IPS DF 6.9 (cell line): ENCODE measurements around the gene KDM8.
"Not testable (repeated sequence)": the region's sequence is repeated elsewhere in the genome, so short reads cannot be mapped to it uniquely, and the experiment has no call there.

Experiments
- DNase-seq: peaks from one replicate; pipeline ENCODE4 v3.0.0-alpha.2; 2013; ENCODE audit warnings: low read depth, low spot score
- H3K27ac ChIP-seq: one replicate; pipeline ENCODE4 v1.5.1; 2013; ENCODE audit warnings: low read length, control low read depth
- H3K27me3 ChIP-seq: 2 replicates; pipeline ENCODE4 v1.6.1; 2013; ENCODE audit warnings: mild to moderate bottlenecking, low read length; ENCODE audit not compliant: control insufficient read depth, insufficient read depth
- H3K36me3 ChIP-seq: 2 replicates; pipeline ENCODE4 v1.6.1; 2013; ENCODE audit warnings: low read length; ENCODE audit not compliant: control insufficient read depth, insufficient read depth
- H3K4me1 ChIP-seq: 2 replicates; pipeline ENCODE4 v1.6.1; 2013; ENCODE audit warnings: low read length; ENCODE audit not compliant: control insufficient read depth, insufficient read depth
- H3K4me3 ChIP-seq: 2 replicates; pipeline ENCODE4 v1.5.1; 2013; ENCODE audit warnings: mild to moderate bottlenecking, low read length
- H3K9me3 ChIP-seq: 2 replicates; pipeline ENCODE4 v1.6.1; 2013; ENCODE audit warnings: low read length, inconsistent platforms; ENCODE audit not compliant: control insufficient read depth, insufficient read depth
- WGBS: extraction: QIAGEN DNeasy Blood & Tissue Kit; methylation state at CpG from one replicate; pipeline ENCODE4 v1.1.7; 2013; ENCODE audit warnings: mixed read lengths, missing lambda C conversion rate; ENCODE audit not compliant: insufficient read length, insufficient coverage; 5-methylcytosine and 5-hydroxymethylcytosine counted together

KDM8 gene

GRCh38 chr16:27191352-27191924 lies 11.9 kb upstream of the KDM8 start:
- H3K27me3 ChIP-seq: no peaks in the 10 kb centered on the region
- no CpG with 5 or more reads among the region's 7 CpGs for WGBS

GRCh38 chr16:27193300-27193990 lies 9.9 kb upstream of the KDM8 start:
- Histone ChIP-seq H3K9me3 (no peaks in the 10 kb centered on the region), H3K4me1 (no peaks in the 10 kb centered on the region), H3K4me3 (no peak overlapping the region), H3K27ac (no peak overlapping the region), H3K36me3 (no peaks in the 10 kb centered on the region), H3K27me3 (no peaks in the 10 kb centered on the region)
- WGBS: no CpG with 5 or more reads among the region's 6 CpGs
- DNase-seq: no peak

More at GRCh38 chr16:27191352-27191924, 11.9 kb upstream of the KDM8 start:
- Histone ChIP-seq H3K4me3 (no peak overlapping the region), H3K9me3 (no peaks in the 10 kb centered on the region), H3K4me1 (no peaks in the 10 kb centered on the region), H3K27ac (no peak overlapping the region), H3K36me3 (no peaks in the 10 kb centered on the region)
- DNase-seq: no peak

GRCh38 chr16:27195076-27195741 lies 8.1 kb upstream of the KDM8 start:
- Histone ChIP-seq H3K27me3 (no peaks in the 10 kb centered on the region), H3K4me3 (no peak overlapping the region), H3K4me1 (no peaks in the 10 kb centered on the region), H3K36me3 (no peaks in the 10 kb centered on the region), H3K27ac (no peak overlapping the region), H3K9me3 (no peaks in the 10 kb centered on the region)
- WGBS: no CpG with 5 or more reads among the region's 6 CpGs
- DNase-seq: no peak

- no peak for DNase-seq
- no CpG with 5 or more reads among the region's 9 CpGs for WGBS
- Histone ChIP-seq H3K9me3 (no peaks in the 10 kb centered on the region), H3K36me3 (no peaks in the 10 kb centered on the region), H3K27ac (no peak overlapping the region), H3K4me3 (no peak overlapping the region), H3K27me3 (no peaks in the 10 kb centered on the region), H3K4me1 (no peaks in the 10 kb centered on the region)
These were observed 7.3 kb upstream of the KDM8 start for GRCh38 chr16:27195941-27196595.

- DNase-seq: no peak
- no peaks in the 10 kb centered on the region for H3K36me3 ChIP-seq
- H3K27me3 ChIP-seq: no peaks in the 10 kb centered on the region
- no peak overlapping the region for H3K27ac ChIP-seq
- no peaks in the 10 kb centered on the region for H3K9me3 ChIP-seq
- WGBS: no CpG with 5 or more reads among the region's 4 CpGs
- H3K4me1 ChIP-seq: no peaks in the 10 kb centered on the region
- H3K4me3 ChIP-seq: no peak overlapping the region
These were observed 6.3 kb upstream of the KDM8 start for GRCh38 chr16:27197004-27197403.

GRCh38 chr16:27198451-27199234 lies 4.7 kb upstream of the KDM8 start:
- no peak for DNase-seq
- Histone ChIP-seq H3K4me1 (no peaks in the 10 kb centered on the region), H3K9me3 (no peaks in the 10 kb centered on the region), H3K27me3 (no peaks in the 10 kb centered on the region), H3K27ac (no peak overlapping the region), H3K4me3 (no peak overlapping the region), H3K36me3 (no peaks in the 10 kb centered on the region)
- WGBS: no CpG with 5 or more reads among the region's 12 CpGs

GRCh38 chr16:27199235-27199586 lies 4.1 kb upstream of the KDM8 start:
- no CpG with 5 or more reads among the region's 3 CpGs for WGBS
- Histone ChIP-seq H3K27me3 (no peaks in the 10 kb centered on the region), H3K4me1 (no peaks in the 10 kb centered on the region), H3K36me3 (no peaks in the 10 kb centered on the region), H3K27ac (no peak overlapping the region), H3K4me3 (no peak overlapping the region), H3K9me3 (no peaks in the 10 kb centered on the region)
- DNase-seq: no peak

- no peak for DNase-seq
- no peak overlapping the region for H3K4me3 ChIP-seq
- H3K27ac ChIP-seq: no peak overlapping the region
These were observed 3.6 kb upstream of the KDM8 start for GRCh38 chr16:27199736-27200135.

GRCh38 chr16:27200914-27201313 lies 2.4 kb upstream of the KDM8 start:
- H3K9me3 ChIP-seq, H3K27ac ChIP-seq, H3K36me3 ChIP-seq, H3K4me3 ChIP-seq, H3K27me3 ChIP-seq, H3K4me1 ChIP-seq, DNase-seq: not testable (repeated sequence)
- no CpG with 5 or more reads among the region's 3 CpGs for WGBS

More at GRCh38 chr16:27199736-27200135, 3.6 kb upstream of the KDM8 start:
- H3K27me3 ChIP-seq: no peaks in the 10 kb centered on the region
- H3K36me3 ChIP-seq: no peaks in the 10 kb centered on the region
- WGBS: no CpG with 5 or more reads among the region's 1 CpG
- no peaks in the 10 kb centered on the region for H3K4me1 ChIP-seq
- no peaks in the 10 kb centered on the region for H3K9me3 ChIP-seq

GRCh38 chr16:27202923-27203506 lies 311 bp upstream of the KDM8 start:
- H3K4me3 ChIP-seq: peak overlapping the region; percentile 53; the same call in 1 of the 2 replicates
- no peaks in the 10 kb centered on the region for H3K27me3 ChIP-seq
- DNase-seq: no peak
- no peak overlapping the region for H3K27ac ChIP-seq
- H3K36me3 ChIP-seq: no peaks in the 10 kb centered on the region
- H3K4me1 ChIP-seq: no peaks in the 10 kb centered on the region
- no CpG with 5 or more reads among the region's 19 CpGs for WGBS
- no peaks in the 10 kb centered on the region for H3K9me3 ChIP-seq
